T-helper 1 cell (primary cell): ENCODE data around the gene LRRC39.

Source experiments
- DNase-seq, 5 donors: peaks; one replicate each; pipeline ENCODE4 v3.0.0-alpha.2; 2012 to 2020

Gene LRRC39

GRCh38 chr1:100146958-100147357, 31.1 kb downstream of the LRRC39 start:
- DNase-seq: no peak

- DNase-seq: no peak
Measured at GRCh38 chr1:100145116-100145515, 32.9 kb downstream of the LRRC39 start.

GRCh38 chr1:100142343-100142742, 35.7 kb downstream of the LRRC39 start:
- DNase-seq: no peak

GRCh38 chr1:100141192-100141591, 36.9 kb downstream of the LRRC39 start:
- DNase-seq: no peak

GRCh38 chr1:100137602-100138001, 40.5 kb downstream of the LRRC39 start:
- DNase-seq: no peak

GRCh38 chr1:100134872-100135271, 43.2 kb downstream of the LRRC39 start:
- no peak for DNase-seq

GRCh38 chr1:100132566-100133477, 45.2 kb downstream of the LRRC39 start, which contains the start of the genes SASS6 and TRMT13:
TSS of gene SASS6 (minus strand) at chr1:100132930. CDS start at chr1:100132814, 116 bp downstream.
TSS of gene TRMT13 (plus strand) at chr1:100133163. CDS start at chr1:100133169, 6 bp downstream.
- DNase-seq: peak; percentile 85 to 97 (median 91)

GRCh38 chr1:100131623-100132022, 46.4 kb downstream of the LRRC39 start:
- no peak for DNase-seq

- no peak for DNase-seq
Measured at GRCh38 chr1:100130552-100131077, 47.4 kb downstream of the LRRC39 start.

- no peak for DNase-seq
Measured at GRCh38 chr1:100127226-100127625, 50.8 kb downstream of the LRRC39 start.

- no peak for DNase-seq
Measured at GRCh38 chr1:100122177-100122576, 55.9 kb downstream of the LRRC39 start.

- DNase-seq: no peak
Measured at GRCh38 chr1:100115524-100115923, 62.5 kb downstream of the LRRC39 start.

GRCh38 chr1:100109554-100110066, 68.4 kb downstream of the LRRC39 start:
- no peak for DNase-seq

- DNase-seq: no peak
Measured at GRCh38 chr1:100107696-100108095, 70.4 kb downstream of the LRRC39 start.

- DNase-seq: no peak
Measured at GRCh38 chr1:100101564-100101963, 76.5 kb downstream of the LRRC39 start.

- DNase-seq: no peak
Measured at GRCh38 chr1:100100202-100100601, 77.9 kb downstream of the LRRC39 start.
